ENCODE results near the gene MRPL2.
"Not testable (repeated sequence)": the region's sequence is repeated elsewhere in the genome, so short reads cannot be mapped to it uniquely, and the experiment has no call there.

MRPL2 gene

GRCh38 chr6:43086022-43086658, 26.9 kb upstream of the MRPL2 start:
- in situ Hi-C loops (cut with MboI; ENCODE audit: low pct_unique_long_range_greater_than_20kb, low sequenced_read_pairs), result no loop called here
- DNase-seq, result no peak

DNA sequence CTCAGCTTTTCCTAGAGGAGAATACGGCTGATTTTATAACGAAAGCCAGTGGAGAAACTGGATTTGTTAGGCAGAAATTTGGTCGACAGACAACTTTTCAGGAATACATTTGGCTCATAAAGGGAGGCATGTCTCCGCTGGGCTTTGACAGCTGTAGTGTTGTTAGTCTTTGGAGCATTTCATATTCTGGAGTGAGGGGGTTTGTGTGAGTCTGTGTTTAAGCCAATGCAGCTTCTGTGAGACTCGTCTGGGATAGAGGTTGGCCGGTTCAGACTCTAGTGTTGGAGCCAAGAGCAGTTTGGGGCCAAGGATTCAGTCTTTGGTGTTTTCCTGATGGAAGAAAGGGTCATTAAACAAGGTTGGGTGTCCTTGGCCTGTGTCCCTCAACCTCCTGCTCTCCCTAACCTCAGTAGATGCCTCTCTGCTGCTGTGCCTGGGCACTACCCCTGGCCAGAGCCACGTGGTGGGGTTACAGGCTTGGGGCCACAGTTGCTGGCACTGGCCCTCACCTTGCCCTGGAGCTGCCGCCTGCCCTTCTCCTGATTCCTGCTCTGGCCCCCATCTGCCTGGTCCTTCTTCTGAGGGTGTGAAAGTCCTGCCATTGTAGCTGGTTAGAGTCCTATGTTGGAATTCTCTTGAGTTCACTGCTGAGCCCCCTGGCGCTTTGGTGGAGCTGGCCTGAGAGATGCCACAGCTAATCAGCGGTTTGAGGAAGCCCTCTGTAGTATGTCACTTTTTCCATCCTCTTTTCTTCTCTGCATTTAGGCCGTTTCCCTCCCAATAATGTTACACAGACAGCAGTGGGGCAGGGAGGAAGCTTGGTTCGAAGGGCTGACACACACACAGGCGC, 23.8 kb upstream of the MRPL2 start:
- in situ Hi-C loops (cut with MboI; ENCODE audit: low pct_unique_long_range_greater_than_20kb, low sequenced_read_pairs), result no loop called here
- DNase-seq, result peak; percentile 29

DNA sequence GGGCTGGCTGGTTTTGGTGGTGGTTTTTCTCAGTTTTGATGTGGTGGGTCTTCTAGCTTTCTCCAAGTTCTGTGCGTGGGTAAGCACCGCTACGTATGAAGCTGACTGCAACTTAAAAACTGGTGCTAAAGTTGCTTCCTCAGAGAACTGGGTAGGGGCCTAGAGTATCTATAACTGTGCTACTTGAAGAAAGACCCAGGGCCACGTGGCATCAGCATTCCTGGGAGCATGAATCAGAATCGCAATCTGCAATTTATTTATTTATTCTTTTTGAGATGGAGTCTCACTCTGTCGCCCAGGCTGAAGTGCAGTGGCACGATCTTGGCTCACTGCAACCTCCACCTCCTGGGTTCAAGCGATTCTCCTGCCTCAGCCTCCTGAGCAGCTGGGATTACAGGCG, 22.7 kb upstream of the MRPL2 start:
- DNase-seq; in situ Hi-C loops (cut with MboI; ENCODE audit: low pct_unique_long_range_greater_than_20kb, low sequenced_read_pairs): not testable (repeated sequence)

- no peak for DNase-seq
- in situ Hi-C loops (cut with MboI; ENCODE audit: low pct_unique_long_range_greater_than_20kb, low sequenced_read_pairs), result no loop called here
Measured at GRCh38 chr6:43081043-43081442, 21.8 kb upstream of the MRPL2 start.

DNA sequence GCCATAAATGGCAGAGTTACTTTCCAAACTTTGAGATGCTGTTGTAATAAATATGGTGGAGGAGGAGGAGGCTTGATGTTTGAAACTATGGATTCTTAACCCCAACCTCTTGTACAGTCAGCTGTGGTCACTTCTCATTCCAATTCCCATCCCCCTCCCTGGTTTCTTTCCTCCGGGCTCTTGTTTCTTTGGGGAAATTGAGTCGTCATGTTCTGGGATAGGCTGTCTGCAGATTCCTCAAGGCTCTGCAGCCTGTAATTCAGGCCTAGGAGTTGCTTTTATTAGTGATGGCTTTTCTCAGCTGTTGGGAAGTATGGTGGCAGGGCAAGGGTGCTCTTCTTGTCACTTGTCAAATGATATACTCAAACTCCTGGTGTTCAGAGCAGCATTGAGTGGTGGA, 19.5 kb upstream of the MRPL2 start:
- in situ Hi-C loops (cut with MboI; ENCODE audit: low pct_unique_long_range_greater_than_20kb, low sequenced_read_pairs), result no loop called here
- no peak for DNase-seq

GRCh38 chr6:43077981-43078511, 18.8 kb upstream of the MRPL2 start:
- in situ Hi-C loops (cut with MboI; ENCODE audit: low pct_unique_long_range_greater_than_20kb, low sequenced_read_pairs), result no loop called here
- DNase-seq, result no peak

GRCh38 chr6:43077333-43077809, 18.1 kb upstream of the MRPL2 start:
- in situ Hi-C loops (cut with MboI; ENCODE audit: low pct_unique_long_range_greater_than_20kb, low sequenced_read_pairs), result no loop called here
- DNase-seq, result no peak

DNA sequence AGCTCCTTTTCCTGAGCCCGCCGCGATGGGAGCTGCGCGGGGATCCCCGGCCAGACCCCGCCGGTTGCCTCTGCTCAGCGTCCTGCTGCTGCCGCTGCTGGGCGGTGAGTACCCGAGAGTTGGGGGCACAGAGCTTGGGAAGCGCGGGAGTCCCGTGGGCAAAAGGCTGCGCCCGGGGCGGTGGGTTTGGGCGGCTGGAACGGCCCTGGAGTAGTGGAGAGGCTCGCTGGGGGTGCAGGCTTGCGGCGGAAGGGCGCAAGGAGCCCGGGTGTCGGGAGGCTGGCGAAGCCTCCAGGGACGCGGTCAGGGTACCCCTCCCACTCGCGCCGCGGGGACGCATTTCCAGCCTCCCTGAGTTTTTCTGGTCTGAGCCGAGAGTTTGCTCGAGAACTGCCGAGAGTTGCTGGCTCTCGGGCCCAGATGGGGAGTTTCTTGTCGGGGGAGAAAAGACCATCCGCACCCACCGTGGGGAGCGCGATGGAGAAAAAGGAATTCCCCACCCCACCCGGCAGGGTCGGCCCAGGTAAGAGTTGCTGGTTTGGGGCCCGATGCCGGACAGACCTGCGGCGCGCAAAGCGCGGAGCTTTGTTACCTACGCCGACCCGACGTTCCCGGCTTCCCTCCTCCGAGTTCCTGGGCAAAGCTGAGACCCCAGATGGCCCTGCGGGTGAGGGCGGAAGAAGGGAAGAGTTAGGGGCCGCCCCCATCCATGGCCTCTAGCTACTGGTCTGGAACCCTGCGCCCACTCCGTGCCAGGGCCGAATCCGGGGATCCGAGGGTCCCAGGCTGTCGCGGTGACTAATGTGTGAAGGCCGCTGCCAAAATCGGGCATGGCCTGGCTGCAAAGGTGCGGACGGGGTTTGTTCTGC, 17.5 kb upstream of the MRPL2 start:
- peak; percentile 48 for DNase-seq
- in situ Hi-C loops (cut with MboI; ENCODE audit: low pct_unique_long_range_greater_than_20kb, low sequenced_read_pairs), result no loop called here

GRCh38 chr6:43075670-43076463, 16.6 kb upstream of the MRPL2 start, which contains the start of gene PTK7:
Gene PTK7, plus strand, starts transcription at chr6:43076314. Its CDS starts 175 bp downstream, at chr6:43076489.
- peak; percentile 45 for DNase-seq
- in situ Hi-C loops (cut with MboI; ENCODE audit: low pct_unique_long_range_greater_than_20kb, low sequenced_read_pairs), result no loop called here

DNA sequence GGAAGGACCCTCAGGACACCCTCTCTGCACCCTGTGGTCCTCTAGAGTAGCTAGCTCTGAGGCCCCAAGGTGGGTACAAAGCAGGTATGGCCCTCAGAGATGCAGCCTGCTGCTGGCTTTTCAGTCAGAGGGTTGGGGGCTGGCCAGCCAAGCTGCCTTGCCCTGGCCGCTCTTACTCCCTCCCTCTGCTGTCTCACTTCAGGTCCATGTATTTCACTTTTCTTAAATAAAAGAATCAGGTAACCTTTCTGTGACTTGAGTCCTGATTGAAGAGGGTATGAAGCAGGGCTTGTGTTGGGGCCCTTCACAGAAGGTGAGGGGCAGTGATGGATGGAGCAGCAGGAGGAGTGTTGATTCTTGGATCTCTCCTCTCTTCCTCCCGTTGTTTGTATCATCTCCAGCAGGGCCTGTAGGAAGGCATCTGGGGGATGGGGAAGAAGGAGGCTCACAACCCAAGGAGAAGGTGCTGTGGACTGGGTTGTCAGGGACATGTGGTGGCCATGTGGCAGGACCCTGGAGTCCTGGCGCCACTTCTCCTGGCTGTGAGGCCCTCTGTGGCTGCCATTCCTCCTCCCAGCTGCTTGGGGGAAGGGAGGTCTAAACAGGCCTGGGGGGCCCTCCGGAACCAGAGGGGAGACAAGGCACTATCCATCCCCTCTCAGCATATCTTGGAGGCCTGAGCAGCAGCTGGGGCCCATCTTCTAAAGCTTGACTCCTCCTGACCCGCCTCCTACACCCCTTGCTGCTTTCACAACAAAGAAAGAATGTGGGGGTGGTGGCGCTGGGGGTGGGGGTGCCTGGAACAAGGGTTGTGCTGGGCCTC, 15.8 kb upstream of the MRPL2 start:
- in situ Hi-C loops (cut with MboI; ENCODE audit: low pct_unique_long_range_greater_than_20kb, low sequenced_read_pairs), result no loop called here
- DNase-seq, result no peak

DNA sequence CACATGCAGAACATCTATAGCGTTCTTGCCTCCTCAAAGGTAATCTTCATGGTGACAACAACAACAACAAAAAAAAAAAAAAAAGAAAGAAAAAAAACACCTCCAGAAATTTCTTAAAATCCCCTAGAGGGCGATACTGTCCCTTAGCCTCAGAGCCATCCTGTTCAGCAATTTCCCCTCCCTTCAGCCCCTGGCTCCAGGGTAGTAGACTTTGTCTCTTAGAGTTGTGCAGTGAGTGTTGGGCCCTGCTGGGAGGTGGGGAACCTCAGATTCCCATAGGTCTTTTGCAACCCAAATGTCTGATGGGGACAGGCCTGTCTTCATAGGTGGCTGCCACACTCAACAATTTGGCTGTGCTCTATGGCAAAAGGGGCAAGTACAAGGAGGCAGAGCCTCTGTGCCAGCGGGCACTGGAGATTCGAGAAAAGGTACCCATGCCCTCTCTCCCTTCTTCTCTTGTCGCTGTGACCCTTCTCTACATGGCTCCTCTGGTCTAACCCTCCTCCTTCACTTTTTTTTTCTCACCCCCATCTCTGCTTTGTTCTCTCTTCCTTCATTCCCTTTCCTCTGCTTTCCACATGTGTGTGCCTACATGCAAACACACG, 10.9 kb upstream of the MRPL2 start:
- in situ Hi-C loops (cut with MboI; ENCODE audit: low pct_unique_long_range_greater_than_20kb, low sequenced_read_pairs), result no loop called here
- DNase-seq, result peak; percentile 55

GRCh38 chr6:43062818-43063217, 3.6 kb upstream of the MRPL2 start:
- in situ Hi-C loops (cut with MboI; ENCODE audit: low pct_unique_long_range_greater_than_20kb, low sequenced_read_pairs), result no loop called here

DNA sequence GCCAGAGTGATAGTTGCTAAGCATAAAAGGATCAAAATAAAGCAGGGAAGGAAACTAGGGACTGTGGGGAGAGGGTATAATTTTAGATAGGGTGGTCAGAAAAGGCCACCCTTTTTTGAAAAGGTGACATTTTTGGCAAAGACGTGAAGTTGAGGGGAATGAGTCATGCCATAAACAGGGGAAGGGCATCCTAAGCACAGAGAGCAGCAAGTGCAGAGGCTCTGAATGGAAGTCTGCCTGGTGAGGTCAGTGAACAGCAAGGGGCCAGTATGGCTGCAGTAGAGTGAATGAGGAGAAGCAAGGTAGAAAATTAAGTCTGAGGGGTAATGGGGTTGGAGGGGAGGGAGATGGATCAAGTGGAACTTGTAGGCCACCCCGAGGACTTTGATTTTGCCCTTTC, 2.6 kb upstream of the MRPL2 start:
- in situ Hi-C loops (cut with MboI; ENCODE audit: low pct_unique_long_range_greater_than_20kb, low sequenced_read_pairs), result no loop called here
- no peak for DNase-seq

More at GRCh38 chr6:43062818-43063217, 3.6 kb upstream of the MRPL2 start:
- no peak for DNase-seq

DNA sequence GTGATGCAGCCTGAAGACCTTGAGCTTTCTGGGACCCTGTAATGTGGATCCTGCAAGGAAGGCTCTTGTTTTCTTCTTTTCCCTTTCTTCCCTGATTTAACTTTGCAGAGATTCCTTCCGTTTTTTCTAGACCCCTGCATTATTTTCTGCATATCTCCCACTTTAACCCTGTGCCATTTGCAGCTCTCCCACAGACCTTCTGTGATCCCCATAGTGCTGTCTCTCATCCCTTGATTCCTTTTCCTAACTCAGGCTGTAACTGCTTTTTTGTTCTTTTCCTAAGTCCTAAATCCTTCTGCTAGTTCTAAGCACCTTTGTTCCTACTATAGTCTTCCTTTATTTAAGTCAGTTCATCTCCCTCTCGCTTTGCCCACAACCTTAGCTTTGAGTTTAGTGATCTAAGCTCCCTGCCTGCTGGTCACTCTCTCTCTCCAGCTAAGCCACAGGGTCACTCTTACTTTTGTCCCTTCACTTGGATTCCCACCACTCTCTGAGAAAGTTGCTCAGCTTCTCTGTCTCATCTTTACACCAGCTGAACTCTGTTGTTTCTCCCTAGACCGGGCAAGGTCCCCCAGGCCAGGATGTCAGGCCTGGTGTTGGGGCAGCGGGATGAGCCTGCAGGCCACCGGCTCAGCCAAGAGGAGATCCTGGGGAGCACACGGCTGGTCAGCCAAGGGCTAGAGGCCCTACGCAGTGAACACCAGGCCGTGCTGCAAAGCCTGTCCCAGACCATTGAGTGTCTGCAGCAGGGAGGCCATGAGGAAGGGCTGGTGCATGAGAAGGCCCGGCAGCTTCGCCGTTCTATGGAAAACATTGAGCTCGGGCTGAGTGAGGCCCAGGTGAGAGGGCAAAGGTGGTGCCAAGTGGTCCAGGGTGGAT, 1.8 kb upstream of the MRPL2 start:
- DNase-seq, result no peak
- in situ Hi-C loops (cut with MboI; ENCODE audit: low pct_unique_long_range_greater_than_20kb, low sequenced_read_pairs), result no loop called here

GRCh38 chr6:43060034-43060754, 960 bp upstream of the MRPL2 start:
- in situ Hi-C loops (cut with MboI; ENCODE audit: low pct_unique_long_range_greater_than_20kb, low sequenced_read_pairs), result no loop called here
- DNase-seq, result no peak

DNA sequence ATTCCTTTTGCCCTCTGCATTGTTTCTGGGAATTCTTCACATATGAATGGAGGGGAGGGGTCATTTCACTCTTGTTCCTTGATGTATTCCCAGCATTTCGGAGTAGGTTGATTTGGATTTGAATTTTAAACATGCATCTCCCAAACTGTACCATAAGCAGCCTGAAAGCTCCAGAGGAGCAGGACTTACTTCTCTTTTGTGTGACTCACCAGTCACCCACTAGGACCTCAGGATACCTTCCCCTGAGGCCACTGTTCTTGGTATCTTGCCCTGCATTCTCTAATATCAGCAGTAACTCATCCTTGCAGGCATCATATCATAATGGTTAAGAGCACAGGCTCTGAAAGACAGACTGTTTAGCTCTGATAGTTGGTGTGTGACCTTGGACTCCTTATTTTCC, 703 bp downstream of the MRPL2 start:
- in situ Hi-C loops (cut with MboI; ENCODE audit: low pct_unique_long_range_greater_than_20kb, low sequenced_read_pairs), result no loop called here
- DNase-seq, result no peak
